ENCODE data around the gene FRMD4A. TPM values are rescaled to one million over a fixed set of nuclear protein-coding genes. Genes with fewer than 3 reads are reported as not detected.

FRMD4A gene
- total RNA-seq, 1 donor from 2014 or later, result 34.6 TPM

- H3K4me3 ChIP-seq (ENCODE audit: low read depth, low read length), result no peak overlapping the region
- no peak for TF ChIP-seq CTCF (conservative IDR thresholded peaks at IDR 0.05; ENCODE audit: low read depth, low read length)
- no peak for DNase-seq (ENCODE audit: low read depth)
These were observed 673.5 kb downstream of the FRMD4A start for GRCh38 chr10:13657101-13657680.

GRCh38 chr10:13656337-13657100, 674.2 kb downstream of the FRMD4A start:
- TF ChIP-seq CTCF (conservative IDR thresholded peaks at IDR 0.05; ENCODE audit: low read depth, low read length), result no peak

GRCh38 chr10:13654846-13655245, 675.9 kb downstream of the FRMD4A start:
- no peak for DNase-seq (ENCODE audit: low read depth)
- TF ChIP-seq CTCF (conservative IDR thresholded peaks at IDR 0.05; ENCODE audit: low read depth, low read length), result no peak
- H3K4me3 ChIP-seq (ENCODE audit: low read depth, low read length), result no peak overlapping the region

More at GRCh38 chr10:13656337-13657100, 674.2 kb downstream of the FRMD4A start:
- DNase-seq (ENCODE audit: low read depth), result no peak
- no peak overlapping the region for H3K4me3 ChIP-seq (ENCODE audit: low read depth, low read length)

- TF ChIP-seq CTCF (conservative IDR thresholded peaks at IDR 0.05; ENCODE audit: low read depth, low read length), result no peak
- no peak overlapping the region for H3K4me3 ChIP-seq (ENCODE audit: low read depth, low read length)
- DNase-seq (ENCODE audit: low read depth), result no peak
These were observed 676.5 kb downstream of the FRMD4A start for GRCh38 chr10:13654118-13654830.

GRCh38 chr10:13652860-13653259, 677.9 kb downstream of the FRMD4A start:
- DNase-seq (ENCODE audit: low read depth), result no peak
- no peak for TF ChIP-seq CTCF (conservative IDR thresholded peaks at IDR 0.05; ENCODE audit: low read depth, low read length)
- H3K4me3 ChIP-seq (ENCODE audit: low read depth, low read length), result no peak overlapping the region

GRCh38 chr10:13651969-13652720, 678.6 kb downstream of the FRMD4A start:
- DNase-seq (ENCODE audit: low read depth), result no peak
- H3K4me3 ChIP-seq (ENCODE audit: low read depth, low read length), result no peak overlapping the region
- no peak for TF ChIP-seq CTCF (conservative IDR thresholded peaks at IDR 0.05; ENCODE audit: low read depth, low read length)

Data from epithelial cell of proximal tubule (primary cell).